ENCODE measurements around the gene PRRC2B. TPM values are rescaled to one million over a fixed set of nuclear protein-coding genes. Genes with fewer than 3 reads are reported as not detected.
A peak's percentile ranks its signal among the peaks of the same experiment; 100 is the strongest.
"Not testable (repeated sequence)": the region's sequence is repeated elsewhere in the genome, so short reads cannot be mapped to it uniquely, and the experiment has no call there.

PRRC2B gene
- total RNA-seq, 1 donor from 2014 or later, result 124 TPM

- intact Hi-C loops (cut with DNase I), result no loop called here
- DNase-seq, result no peak
- no peak for ATAC-seq (ENCODE audit: poor library complexity)
These were observed 55.4 kb downstream of the PRRC2B start for GRCh38 chr9:131449276-131449675.

GRCh38 chr9:131454028-131454427 lies 60.1 kb downstream of the PRRC2B start:
- intact Hi-C loops (cut with DNase I), result no loop called here
- ATAC-seq (ENCODE audit: poor library complexity), result no peak
- DNase-seq, result no peak

GRCh38 chr9:131455655-131456054 lies 61.8 kb downstream of the PRRC2B start:
- intact Hi-C loops (cut with DNase I); DNase-seq; ATAC-seq (ENCODE audit: poor library complexity): not testable (repeated sequence)

- DNase-seq (no peak), ATAC-seq (ENCODE audit: poor library complexity) (no peak)
- intact Hi-C loops (cut with DNase I), result no loop called here
These were observed 63.9 kb downstream of the PRRC2B start for GRCh38 chr9:131457746-131458145.

- intact Hi-C loops (cut with DNase I), result no loop called here
- no peak for ATAC-seq (ENCODE audit: poor library complexity)
- DNase-seq, result no peak
These were observed 65.2 kb downstream of the PRRC2B start for GRCh38 chr9:131459056-131459455.

GRCh38 chr9:131461166-131461565 lies 67.3 kb downstream of the PRRC2B start:
- no peak for DNase-seq
- intact Hi-C loops (cut with DNase I), result no loop called here

GRCh38 chr9:131464354-131465000 lies 70.6 kb downstream of the PRRC2B start:
- ATAC-seq (ENCODE audit: poor library complexity), result no peak
- DNase-seq, result no peak
- intact Hi-C loops (cut with DNase I), result no loop called here

More at GRCh38 chr9:131461166-131461565, 67.3 kb downstream of the PRRC2B start:
- no peak for ATAC-seq (ENCODE audit: poor library complexity)

- DNase-seq, result no peak
- no peak for ATAC-seq (ENCODE audit: poor library complexity)
- intact Hi-C loops (cut with DNase I), result no loop called here
These were observed 71.5 kb downstream of the PRRC2B start for GRCh38 chr9:131465401-131465800.

GRCh38 chr9:131467214-131467935 lies 73.5 kb downstream of the PRRC2B start:
- peak; percentile 23 for ATAC-seq (ENCODE audit: poor library complexity)
- intact Hi-C loops (cut with DNase I), result no loop called here
- DNase-seq, result no peak

- intact Hi-C loops (cut with DNase I), result no loop called here
- ATAC-seq (ENCODE audit: poor library complexity) (no peak), DNase-seq (no peak)
These were observed 74.1 kb downstream of the PRRC2B start for GRCh38 chr9:131468031-131468430.

- ATAC-seq (ENCODE audit: poor library complexity) (no peak), DNase-seq (no peak)
- intact Hi-C loops (cut with DNase I), result no loop called here
These were observed 75.5 kb downstream of the PRRC2B start for GRCh38 chr9:131469356-131469755.

- intact Hi-C loops (cut with DNase I), result loop anchor here (10.0 kb wide), 1 partner anchor 95 kb away; no protein-coding TSS in a partner anchor
- no peak for DNase-seq
- no peak for ATAC-seq (ENCODE audit: poor library complexity)
These were observed 76.1 kb downstream of the PRRC2B start for GRCh38 chr9:131469951-131470350.

- intact Hi-C loops (cut with DNase I), result loop anchor here (10.0 kb wide), 1 partner anchor 96 kb away; no protein-coding TSS in a partner anchor
- ATAC-seq (ENCODE audit: poor library complexity), result no peak
- no peak for DNase-seq
These were observed 76.7 kb downstream of the PRRC2B start for GRCh38 chr9:131470581-131470991.

- intact Hi-C loops (cut with DNase I), result loop anchor here (10.0 kb wide), 1 partner anchor 97 kb away; no protein-coding TSS in a partner anchor
- not testable (repeated sequence) for ATAC-seq (ENCODE audit: poor library complexity); DNase-seq
These were observed 78.2 kb downstream of the PRRC2B start for GRCh38 chr9:131472085-131472484.

GRCh38 chr9:131473198-131473885 lies 79.5 kb downstream of the PRRC2B start:
- intact Hi-C loops (cut with DNase I), result loop anchor here (10.0 kb wide), 1 partner anchor 99 kb away; no protein-coding TSS in a partner anchor
- ATAC-seq (ENCODE audit: poor library complexity) (no peak), DNase-seq (no peak)

GRCh38 chr9:131473891-131474290 lies 80.0 kb downstream of the PRRC2B start:
- DNase-seq (no peak), ATAC-seq (ENCODE audit: poor library complexity) (no peak)
- intact Hi-C loops (cut with DNase I), result loop anchor here (10.0 kb wide), 1 partner anchor 99 kb away; no protein-coding TSS in a partner anchor

GRCh38 chr9:131474711-131475110 lies 80.8 kb downstream of the PRRC2B start:
- DNase-seq, result no peak
- no peak for ATAC-seq (ENCODE audit: poor library complexity)
- intact Hi-C loops (cut with DNase I), result loop anchor here (10.0 kb wide), 1 partner anchor 100 kb away; no protein-coding TSS in a partner anchor

- DNase-seq (no peak), ATAC-seq (ENCODE audit: poor library complexity) (peak; percentile 1)
- intact Hi-C loops (cut with DNase I), result loop anchor here (10.0 kb wide), 1 partner anchor 101 kb away; no protein-coding TSS in a partner anchor
These were observed 81.4 kb downstream of the PRRC2B start for GRCh38 chr9:131475111-131475955.

All from Right ventricle myocardium superior (tissue), 1 donor.